PC-3 (cell line): ENCODE measurements around the gene GMPR. TPM values are rescaled to one million over a fixed set of nuclear protein-coding genes. Genes with fewer than 3 reads are reported as not detected.

Experiments used
- ATAC-seq: fragments of 200-7000 bp; cut with Tn5 transposase; 2 replicates; pipeline ENCODE4 v1.9.1; 2020; ENCODE audit warnings: mild to moderate bottlenecking, moderate library complexity
- BruUV-seq: library from RNA; stranded (reverse); fragments of 400-500 nt; replicated peaks from 2 replicates; lab custom pipeline; 2021; lab: Mats Ljungman, UMichigan
- CTCF ChIA-PET: fragments of 300-600 bp; sonication (Branson Sonifier 250); formaldehyde crosslinking; loops from one replicate; lab custom pipeline; 2022; ENCODE audit warnings: antibody characterized with exemption; lab: Charles Lee
- POLR2A ChIA-PET: fragments of 300-600 bp; sonication (Branson Sonifier 250); formaldehyde crosslinking; loops from one replicate; lab custom pipeline; 2022; ENCODE audit warnings: antibody characterized with exemption; ENCODE audit not compliant: unreplicated experiment; lab: Charles Lee
- DNase-seq: peaks from one replicate; pipeline ENCODE4 v3.0.0-alpha.2; 2015
- H2AFZ ChIP-seq: fragments of 300-600 bp; sonication (generic); 2 replicates; pipeline ENCODE4 v1.6.0; 2016; ENCODE audit warnings: antibody characterized with exemption, low read length
- H3F3A ChIP-seq: fragments of 300-600 bp; sonication (generic); one replicate; pipeline ENCODE4 v1.6.0; 2017; ENCODE audit warnings: antibody characterized with exemption, low read length, control low read depth, mild to moderate bottlenecking; ENCODE audit not compliant: unreplicated experiment
- H3K27ac ChIP-seq: fragments of 300-600 bp; sonication (generic); 2 replicates; pipeline ENCODE4 v1.5.1; 2016; ENCODE audit warnings: mild to moderate bottlenecking, low read length
- H3K27me3 ChIP-seq: fragments of 300-600 bp; sonication (generic); 2 replicates; pipeline ENCODE4 v1.6.1; 2016; ENCODE audit warnings: low read length, mixed read lengths
- H3K36me3 ChIP-seq: fragments of 300-600 bp; sonication (generic); 2 replicates; pipeline ENCODE4 v1.6.1; 2016; ENCODE audit warnings: low read depth, mixed run types, low read length, mixed read lengths
- H3K4me1 ChIP-seq: fragments of 300-600 bp; sonication (generic); 2 replicates; pipeline ENCODE4 v1.5.1; 2016; ENCODE audit warnings: low read length; ENCODE audit not compliant: insufficient read depth
- H3K4me2 ChIP-seq: fragments of 300-600 bp; sonication (generic); 2 replicates; pipeline ENCODE4 v1.6.0; 2016; ENCODE audit warnings: low read length
- H3K4me3 ChIP-seq: fragments of 300-600 bp; sonication (generic); 2 replicates; pipeline ENCODE4 v1.5.1; 2016; ENCODE audit warnings: mild to moderate bottlenecking, low read length, mixed read lengths
- H3K79me2 ChIP-seq: fragments of 300-600 bp; sonication (generic); 2 replicates; pipeline ENCODE4 v1.6.1; 2017; ENCODE audit warnings: low read length, mixed read lengths
- H3K9ac ChIP-seq: fragments of 300-600 bp; sonication (generic); 2 replicates; pipeline ENCODE4 v1.6.0; 2016; ENCODE audit warnings: mild to moderate bottlenecking, low read length
- H3K9me2 ChIP-seq: fragments of 300-600 bp; sonication (generic); replicated peaks from 2 replicates; pipeline ENCODE4 v1.6.1; 2016; ENCODE audit warnings: mixed run types, low read length, mixed read lengths
- H3K9me3 ChIP-seq: fragments of 300-600 bp; sonication (generic); 2 replicates; pipeline ENCODE4 v1.6.1; 2016; ENCODE audit warnings: low read length, mixed read lengths
- H4K20me1 ChIP-seq: fragments of 300-600 bp; sonication (generic); 2 replicates; pipeline ENCODE4 v1.6.1; 2016; ENCODE audit warnings: low read length, mixed read lengths
- EZH2 ChIP-seq: fragments of 300-600 bp; sonication (generic); IDR thresholded peaks from one replicate; pipeline ENCODE4 v1.6.1; 2017; ENCODE audit warnings: antibody characterized with exemption, mild to moderate bottlenecking, low read length; ENCODE audit not compliant: unreplicated experiment
- EZH2phosphoT487 ChIP-seq: fragments of 300-600 bp; sonication (generic); IDR thresholded peaks from 2 replicates; pipeline ENCODE4 v1.6.1; 2018; ENCODE audit warnings: mild to moderate bottlenecking, antibody characterized with exemption, low read length, borderline replicate concordance
- intact Hi-C: fragments of 100-400 bp; cut with micrococcal nuclease; formaldehyde crosslinking; loops from 2 replicates; pipeline ENCODE4 v1.9.0; 2023
- total RNA-seq: library from RNA; depleted of rRNA; stranded (reverse); fragments of >200 nt; gene quantifications from 2 replicates; pipeline ENCODE4 v1.2.3, GENCODE V29; 2014
- TF ChIP-seq, protein P1 (sequence below): fragments of 300-600 bp; sonication (generic); conservative IDR thresholded peaks from 2 replicates; pipeline ENCODE4 v1.5.1; 2017; ENCODE audit warnings: antibody characterized with exemption, low read depth, mild to moderate bottlenecking, low read length

GMPR gene
- total RNA-seq, 1 experiment from 2014 or later: 5.8 TPM

DNA sequence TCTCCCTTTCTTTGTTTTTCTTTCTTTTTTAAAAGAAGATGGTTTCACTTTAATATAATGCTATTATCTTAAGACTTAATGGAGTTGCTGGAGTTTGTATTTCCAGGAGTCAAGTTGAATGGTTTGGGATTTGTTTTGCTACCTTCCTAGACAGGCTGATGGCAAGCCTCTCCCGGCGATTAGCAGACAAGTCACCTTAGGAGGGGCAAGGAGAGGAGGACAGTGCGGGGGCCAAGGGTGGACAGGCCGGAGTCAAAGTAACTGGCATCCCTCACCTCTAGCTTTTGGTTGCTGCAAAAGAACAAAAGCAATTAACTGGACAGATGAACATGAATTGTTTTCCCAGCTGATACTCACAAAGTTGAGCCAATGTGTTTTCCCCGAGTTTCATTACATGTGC lies 57.1 kb downstream of the GMPR start:
- BruUV-seq: TSS peak; percentile 17
- intact Hi-C loops: no loop called here
- H3K79me2 ChIP-seq: no peaks in the 10 kb centered on the region
- ChIA-PET POLR2A (no interaction called here), CTCF (no interaction called here)
- no peaks in the 10 kb centered on the region for H3K9me3 ChIP-seq
- H3K9ac ChIP-seq: no peak overlapping the region
- no peaks in the 10 kb centered on the region for H4K20me1 ChIP-seq
- no peak overlapping the region for H2AFZ ChIP-seq
- no peaks in the 10 kb centered on the region for H3K4me1 ChIP-seq
- ATAC-seq (no peak), DNase-seq (no peak)
- H3F3A ChIP-seq: no peaks in the 10 kb centered on the region
- TF ChIP-seq, protein P1, sequence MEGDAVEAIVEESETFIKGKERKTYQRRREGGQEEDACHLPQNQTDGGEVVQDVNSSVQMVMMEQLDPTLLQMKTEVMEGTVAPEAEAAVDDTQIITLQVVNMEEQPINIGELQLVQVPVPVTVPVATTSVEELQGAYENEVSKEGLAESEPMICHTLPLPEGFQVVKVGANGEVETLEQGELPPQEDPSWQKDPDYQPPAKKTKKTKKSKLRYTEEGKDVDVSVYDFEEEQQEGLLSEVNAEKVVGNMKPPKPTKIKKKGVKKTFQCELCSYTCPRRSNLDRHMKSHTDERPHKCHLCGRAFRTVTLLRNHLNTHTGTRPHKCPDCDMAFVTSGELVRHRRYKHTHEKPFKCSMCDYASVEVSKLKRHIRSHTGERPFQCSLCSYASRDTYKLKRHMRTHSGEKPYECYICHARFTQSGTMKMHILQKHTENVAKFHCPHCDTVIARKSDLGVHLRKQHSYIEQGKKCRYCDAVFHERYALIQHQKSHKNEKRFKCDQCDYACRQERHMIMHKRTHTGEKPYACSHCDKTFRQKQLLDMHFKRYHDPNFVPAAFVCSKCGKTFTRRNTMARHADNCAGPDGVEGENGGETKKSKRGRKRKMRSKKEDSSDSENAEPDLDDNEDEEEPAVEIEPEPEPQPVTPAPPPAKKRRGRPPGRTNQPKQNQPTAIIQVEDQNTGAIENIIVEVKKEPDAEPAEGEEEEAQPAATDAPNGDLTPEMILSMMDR: no peak
- TF ChIP-seq EZH2phosphoT487: no peak
- TF ChIP-seq EZH2: no peak
- H3K4me3 ChIP-seq: no peak overlapping the region
- H3K4me2 ChIP-seq: no peak overlapping the region
- H3K9me2 ChIP-seq: no peaks in the 10 kb centered on the region
- H3K27ac ChIP-seq: no peak overlapping the region
- no peaks in the 10 kb centered on the region for H3K27me3 ChIP-seq
- no peaks in the 10 kb centered on the region for H3K36me3 ChIP-seq

DNA sequence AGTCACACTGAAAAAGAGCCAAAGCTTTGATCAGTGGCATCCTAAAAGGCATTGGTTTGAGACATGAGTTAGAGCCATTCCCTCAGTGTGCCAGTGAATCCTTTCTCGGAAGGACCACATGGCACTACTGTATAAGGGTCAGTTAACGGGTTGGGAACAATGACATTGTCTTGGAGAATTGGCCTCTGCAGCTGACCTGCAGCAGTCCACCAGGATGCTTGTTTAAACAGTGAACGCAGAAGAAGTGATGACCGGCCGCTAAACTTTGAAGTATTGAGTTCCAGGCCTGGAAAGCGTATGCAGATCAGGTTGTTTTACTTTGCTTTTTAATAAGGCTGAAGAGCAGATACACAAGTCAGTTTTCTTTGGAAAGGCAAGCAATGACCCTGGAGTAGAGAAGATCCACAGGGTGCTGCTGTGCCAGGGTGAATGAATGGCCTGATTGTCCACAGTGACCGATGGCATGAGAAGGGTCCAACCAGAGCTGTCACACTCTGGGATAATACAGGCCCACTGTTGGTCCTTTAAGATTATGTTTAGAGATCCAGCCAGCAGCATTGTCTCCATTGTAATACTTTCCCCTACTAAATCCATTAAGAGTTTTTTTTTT lies 57.8 kb downstream of the GMPR start:
- Histone ChIP-seq H2AFZ (no peak overlapping the region), H3K36me3 (no peaks in the 10 kb centered on the region), H3K79me2 (no peaks in the 10 kb centered on the region), H3F3A (no peaks in the 10 kb centered on the region), H3K27me3 (no peaks in the 10 kb centered on the region), H3K4me2 (no peak overlapping the region), H3K27ac (no peak overlapping the region), H4K20me1 (no peaks in the 10 kb centered on the region), H3K9ac (no peak overlapping the region), H3K4me3 (no peak overlapping the region), H3K9me3 (no peaks in the 10 kb centered on the region), H3K9me2 (no peaks in the 10 kb centered on the region), H3K4me1 (no peaks in the 10 kb centered on the region)
- ChIA-PET POLR2A (interaction anchor here (0.6 kb wide), 1 partner anchor 1958 kb away, joined by 3 read pairs; no protein-coding TSS in a partner anchor), CTCF (no interaction called here)
- no peak for DNase-seq
- TF ChIP-seq, protein P1: no peak
- TF ChIP-seq EZH2: no peak
- no peak for TF ChIP-seq EZH2phosphoT487
- BruUV-seq: no TSS peak
- ATAC-seq: no peak
- intact Hi-C loops: no loop called here

DNA sequence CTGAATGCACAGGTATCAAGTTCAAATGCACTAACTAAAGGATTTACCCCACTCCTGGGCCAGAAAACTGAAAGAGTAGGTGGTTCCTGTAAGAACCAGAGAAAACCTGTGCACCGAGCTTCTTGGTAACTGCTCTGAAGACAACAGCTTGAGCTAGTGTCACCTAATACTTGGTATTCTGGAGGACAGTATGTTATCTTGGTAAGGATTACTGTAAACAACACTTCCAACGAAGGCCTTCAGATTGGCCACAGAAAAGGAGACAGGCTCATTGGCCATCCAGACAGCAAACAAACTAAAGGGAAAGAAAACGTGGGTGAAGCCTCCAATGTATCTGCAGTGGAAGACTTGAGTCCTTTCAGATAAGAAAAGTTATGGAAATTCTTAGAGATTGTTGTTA lies 61.5 kb downstream of the GMPR start:
- H3F3A ChIP-seq: no peaks in the 10 kb centered on the region
- H3K9me2 ChIP-seq: no peaks in the 10 kb centered on the region
- no peaks in the 10 kb centered on the region for H3K36me3 ChIP-seq
- H3K79me2 ChIP-seq: no peaks in the 10 kb centered on the region
- H3K4me1 ChIP-seq: no peaks in the 10 kb centered on the region
- H3K9ac ChIP-seq: no peak overlapping the region
- POLR2A ChIA-PET: no interaction called here
- intact Hi-C loops: no loop called here
- H4K20me1 ChIP-seq: no peaks in the 10 kb centered on the region
- no peak overlapping the region for H3K4me3 ChIP-seq
- no peaks in the 10 kb centered on the region for H3K9me3 ChIP-seq
- no peak overlapping the region for H3K27ac ChIP-seq
- CTCF ChIA-PET: no interaction called here
- no peak overlapping the region for H2AFZ ChIP-seq
- H3K4me2 ChIP-seq: no peak overlapping the region
- TF ChIP-seq EZH2phosphoT487 (no peak), EZH2 (no peak)
- ATAC-seq (no peak), DNase-seq (no peak)
- H3K27me3 ChIP-seq: no peaks in the 10 kb centered on the region
- BruUV-seq: no TSS peak
